ENCODE data around the gene MCOLN3. TPM values are rescaled to one million over a fixed set of nuclear protein-coding genes. Genes with fewer than 3 reads are reported as not detected.

Gene MCOLN3
- total RNA-seq, 1 donor from 2014 or later: 0.47 TPM

DNA sequence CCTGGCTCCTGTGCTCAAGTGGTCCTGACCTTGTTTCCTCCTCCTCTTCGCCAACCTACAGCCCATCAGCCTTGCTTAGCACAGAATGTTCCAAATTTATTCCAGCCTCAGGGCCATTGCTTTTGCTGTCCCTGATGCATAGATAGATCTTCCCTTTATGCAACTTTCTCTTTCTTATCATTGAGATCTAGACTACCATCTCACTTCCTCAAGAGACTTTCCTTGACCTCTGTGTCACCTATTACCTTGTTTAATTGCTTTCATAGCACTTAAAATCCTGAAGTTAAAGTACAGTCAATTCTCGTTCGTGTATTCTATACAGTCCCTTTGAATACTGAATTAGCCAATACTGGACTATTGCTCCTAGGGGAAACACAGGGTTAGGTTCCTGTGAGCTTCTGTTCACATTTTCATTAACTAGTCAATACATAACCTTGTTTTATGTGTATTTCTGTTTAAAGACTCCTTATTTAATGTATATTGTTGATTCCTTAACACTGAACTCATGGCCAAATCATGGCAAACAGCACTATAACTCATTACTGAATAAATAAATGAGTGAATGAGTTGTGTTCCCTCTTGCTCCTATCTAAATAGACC lies 26.2 kb upstream of the MCOLN3 start:
- H3K4me1 Mint-ChIP-seq: no peaks in the 10 kb centered on the region
- DNase-seq (ENCODE audit: low spot score): no peak
- H3K4me3 Mint-ChIP-seq: no peak overlapping the region
- no peaks in the 10 kb centered on the region for H3K36me3 Mint-ChIP-seq
- H2AFZ ChIP-seq (replicated peaks): no peak overlapping the region
- H3K4me1 ChIP-seq: no peaks in the 10 kb centered on the region
- no peak overlapping the region for H3K9ac ChIP-seq
- H3K4me3 ChIP-seq: no peak overlapping the region
- H3K36me3 ChIP-seq: no peaks in the 10 kb centered on the region
- no peaks in the 10 kb centered on the region for H3K27me3 ChIP-seq
- no peaks in the 10 kb centered on the region for H3K79me2 ChIP-seq (ENCODE audit: low read depth)
- TF ChIP-seq EZH2 (IDR thresholded peaks at IDR 0.05): no peak
- TF ChIP-seq EZH2phosphoT487 (IDR thresholded peaks at IDR 0.05): no peak
- TF ChIP-seq, protein P1, sequence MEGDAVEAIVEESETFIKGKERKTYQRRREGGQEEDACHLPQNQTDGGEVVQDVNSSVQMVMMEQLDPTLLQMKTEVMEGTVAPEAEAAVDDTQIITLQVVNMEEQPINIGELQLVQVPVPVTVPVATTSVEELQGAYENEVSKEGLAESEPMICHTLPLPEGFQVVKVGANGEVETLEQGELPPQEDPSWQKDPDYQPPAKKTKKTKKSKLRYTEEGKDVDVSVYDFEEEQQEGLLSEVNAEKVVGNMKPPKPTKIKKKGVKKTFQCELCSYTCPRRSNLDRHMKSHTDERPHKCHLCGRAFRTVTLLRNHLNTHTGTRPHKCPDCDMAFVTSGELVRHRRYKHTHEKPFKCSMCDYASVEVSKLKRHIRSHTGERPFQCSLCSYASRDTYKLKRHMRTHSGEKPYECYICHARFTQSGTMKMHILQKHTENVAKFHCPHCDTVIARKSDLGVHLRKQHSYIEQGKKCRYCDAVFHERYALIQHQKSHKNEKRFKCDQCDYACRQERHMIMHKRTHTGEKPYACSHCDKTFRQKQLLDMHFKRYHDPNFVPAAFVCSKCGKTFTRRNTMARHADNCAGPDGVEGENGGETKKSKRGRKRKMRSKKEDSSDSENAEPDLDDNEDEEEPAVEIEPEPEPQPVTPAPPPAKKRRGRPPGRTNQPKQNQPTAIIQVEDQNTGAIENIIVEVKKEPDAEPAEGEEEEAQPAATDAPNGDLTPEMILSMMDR (IDR thresholded peaks at IDR 0.05): no peak
- no peaks in the 10 kb centered on the region for H4K20me1 ChIP-seq (ENCODE audit: low read depth)
- H3K9me3 ChIP-seq (ENCODE audit: low read depth): no peaks in the 10 kb centered on the region
- no peak overlapping the region for H3K27ac ChIP-seq
- H3K27me3 Mint-ChIP-seq (ENCODE audit: insufficient read depth, low read depth): peaks cover 2% of the 10 kb centered on the region
- H3K4me2 ChIP-seq: no peak overlapping the region
- H3F3A ChIP-seq (ENCODE audit: low read depth): no peaks in the 10 kb centered on the region
- peaks cover 7% of the 10 kb centered on the region for H3K9me3 Mint-ChIP-seq
- H3K27ac Mint-ChIP-seq: no peak overlapping the region

DNA sequence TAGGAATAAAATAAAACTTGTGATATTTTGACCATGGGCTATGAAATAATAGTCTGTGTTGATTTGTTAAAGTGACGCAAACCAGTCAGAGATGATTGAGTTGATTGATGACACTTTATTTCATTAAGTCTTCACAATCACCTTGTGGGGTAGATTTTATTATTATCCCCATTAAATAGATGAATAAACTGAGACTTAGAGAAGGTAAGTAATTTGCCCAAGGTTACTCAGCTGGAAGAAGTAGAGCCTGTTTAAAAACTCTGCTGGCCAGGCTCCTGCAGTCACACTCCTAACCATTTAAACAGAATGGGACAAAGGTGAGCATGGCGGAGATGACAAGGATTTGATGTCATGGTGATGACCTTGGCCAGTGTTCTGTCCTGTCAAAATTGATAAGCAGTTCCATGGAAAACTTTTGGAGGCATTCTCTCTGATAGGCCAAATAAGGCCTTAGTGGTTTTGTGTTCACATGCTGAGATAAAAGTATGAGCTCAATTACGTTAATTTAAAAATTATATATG lies 22.7 kb upstream of the MCOLN3 start:
- no peak overlapping the region for H3K4me3 Mint-ChIP-seq
- H3K4me1 Mint-ChIP-seq: no peaks in the 10 kb centered on the region
- H3K27me3 Mint-ChIP-seq (ENCODE audit: insufficient read depth, low read depth): no peaks in the 10 kb centered on the region
- no peaks in the 10 kb centered on the region for H3K36me3 Mint-ChIP-seq
- Histone ChIP-seq H3K27ac (no peak overlapping the region), H3K79me2 (ENCODE audit: low read depth) (no peaks in the 10 kb centered on the region), H2AFZ (replicated peaks) (no peak overlapping the region), H3K36me3 (no peaks in the 10 kb centered on the region), H3K27me3 (no peaks in the 10 kb centered on the region), H3K4me3 (no peak overlapping the region), H3K4me2 (no peak overlapping the region), H3K9ac (no peak overlapping the region), H3K4me1 (no peaks in the 10 kb centered on the region), H3K9me3 (ENCODE audit: low read depth) (no peaks in the 10 kb centered on the region), H3F3A (ENCODE audit: low read depth) (no peaks in the 10 kb centered on the region), H4K20me1 (ENCODE audit: low read depth) (no peaks in the 10 kb centered on the region)
- H3K9me3 Mint-ChIP-seq: peaks cover 5% of the 10 kb centered on the region
- no peak for TF ChIP-seq EZH2phosphoT487 (IDR thresholded peaks at IDR 0.05)
- TF ChIP-seq, protein P1 (IDR thresholded peaks at IDR 0.05): no peak
- TF ChIP-seq EZH2 (IDR thresholded peaks at IDR 0.05): no peak
- no peak for DNase-seq (ENCODE audit: low spot score)
- H3K27ac Mint-ChIP-seq: no peak overlapping the region

DNA sequence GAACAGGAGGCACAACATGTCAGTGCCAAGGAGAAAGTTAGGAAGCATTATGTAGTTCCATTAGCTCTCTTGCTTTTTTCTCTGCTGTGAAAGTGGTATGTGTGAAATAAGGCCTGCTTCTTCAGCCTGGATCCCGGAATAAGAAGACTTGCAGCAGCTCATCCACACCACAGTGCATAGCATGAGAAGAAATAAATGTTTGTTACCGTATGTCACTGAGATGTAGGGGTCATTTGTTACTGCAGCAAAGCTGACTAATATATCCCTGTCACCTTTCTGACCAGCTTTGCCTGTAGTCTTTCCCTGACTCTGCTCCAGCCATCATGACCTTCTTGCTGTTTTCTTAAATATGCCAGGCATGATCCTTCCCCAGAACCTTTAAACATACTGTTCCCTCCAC lies 20.5 kb upstream of the MCOLN3 start:
- Mint-ChIP-seq H3K9me3 (peaks cover 5% of the 10 kb centered on the region), H3K27me3 (ENCODE audit: insufficient read depth, low read depth) (no peaks in the 10 kb centered on the region), H3K4me3 (no peak overlapping the region), H3K4me1 (no peaks in the 10 kb centered on the region), H3K27ac (no peak overlapping the region), H3K36me3 (no peaks in the 10 kb centered on the region)
- H3K4me2 ChIP-seq: no peak overlapping the region
- no peaks in the 10 kb centered on the region for H3F3A ChIP-seq (ENCODE audit: low read depth)
- no peaks in the 10 kb centered on the region for H4K20me1 ChIP-seq (ENCODE audit: low read depth)
- H3K27ac ChIP-seq: no peak overlapping the region
- no peaks in the 10 kb centered on the region for H3K36me3 ChIP-seq
- no peak overlapping the region for H3K9ac ChIP-seq
- H3K9me3 ChIP-seq (ENCODE audit: low read depth): no peaks in the 10 kb centered on the region
- H2AFZ ChIP-seq (replicated peaks): no peak overlapping the region
- H3K4me1 ChIP-seq: no peaks in the 10 kb centered on the region
- no peak for DNase-seq (ENCODE audit: low spot score)
- no peak overlapping the region for H3K4me3 ChIP-seq
- H3K27me3 ChIP-seq: no peaks in the 10 kb centered on the region
- no peaks in the 10 kb centered on the region for H3K79me2 ChIP-seq (ENCODE audit: low read depth)
- no peak for TF ChIP-seq EZH2 (IDR thresholded peaks at IDR 0.05)

DNA sequence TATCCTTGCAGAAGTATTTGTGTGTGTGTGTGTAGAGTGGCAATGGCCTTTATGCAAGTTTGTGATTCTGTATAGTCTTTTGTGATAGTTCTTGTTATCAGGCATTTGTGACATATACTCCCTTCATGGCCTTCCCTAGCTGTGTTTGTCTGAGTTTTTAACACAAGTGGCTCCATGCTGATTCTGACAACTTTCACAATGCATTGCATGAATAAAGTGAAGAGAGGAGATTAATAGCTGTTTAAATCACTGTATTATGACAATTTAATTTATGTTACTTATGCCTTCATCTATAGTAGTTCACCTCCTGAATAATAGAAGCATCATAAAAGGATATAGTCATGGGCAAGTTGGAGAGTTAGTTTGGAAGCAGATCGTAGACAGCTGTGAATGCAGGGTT lies 17.2 kb upstream of the MCOLN3 start:
- Mint-ChIP-seq H3K9me3 (no peaks in the 10 kb centered on the region), H3K27me3 (ENCODE audit: insufficient read depth, low read depth) (peaks cover 3% of the 10 kb centered on the region), H3K4me1 (peaks cover 13% of the 10 kb centered on the region), H3K36me3 (no peaks in the 10 kb centered on the region), H3K4me3 (no peak overlapping the region), H3K27ac (no peak overlapping the region)
- Histone ChIP-seq H3K27ac (no peak overlapping the region), H3K4me1 (no peaks in the 10 kb centered on the region), H3K27me3 (peaks cover 10% of the 10 kb centered on the region), H3K36me3 (no peaks in the 10 kb centered on the region), H4K20me1 (ENCODE audit: low read depth) (no peaks in the 10 kb centered on the region), H2AFZ (replicated peaks) (no peak overlapping the region), H3F3A (ENCODE audit: low read depth) (no peaks in the 10 kb centered on the region), H3K4me3 (no peak overlapping the region), H3K9me3 (ENCODE audit: low read depth) (no peaks in the 10 kb centered on the region), H3K4me2 (no peak overlapping the region), H3K9ac (no peak overlapping the region), H3K79me2 (ENCODE audit: low read depth) (no peaks in the 10 kb centered on the region)
- TF ChIP-seq EZH2 (IDR thresholded peaks at IDR 0.05) (no peak), EZH2phosphoT487 (IDR thresholded peaks at IDR 0.05) (no peak)
- TF ChIP-seq, protein P1 (IDR thresholded peaks at IDR 0.05): no peak
- DNase-seq (ENCODE audit: low spot score): no peak

Data from neural progenitor cell (in vitro differentiated cells).